HG03520 (cell line): Measurements from ENCODE around the gene KIAA0040.
A peak's percentile ranks its signal among the peaks of the same experiment; 100 is the strongest.

Experiments
- ATAC-seq: cut with Tn5 transposase; IDR thresholded peaks from one replicate; pipeline ENCODE4 v1.9.1; 2021; ENCODE audit warnings: mild to moderate bottlenecking, moderate library complexity; ENCODE audit not compliant: unreplicated experiment

KIAA0040 gene

DNA sequence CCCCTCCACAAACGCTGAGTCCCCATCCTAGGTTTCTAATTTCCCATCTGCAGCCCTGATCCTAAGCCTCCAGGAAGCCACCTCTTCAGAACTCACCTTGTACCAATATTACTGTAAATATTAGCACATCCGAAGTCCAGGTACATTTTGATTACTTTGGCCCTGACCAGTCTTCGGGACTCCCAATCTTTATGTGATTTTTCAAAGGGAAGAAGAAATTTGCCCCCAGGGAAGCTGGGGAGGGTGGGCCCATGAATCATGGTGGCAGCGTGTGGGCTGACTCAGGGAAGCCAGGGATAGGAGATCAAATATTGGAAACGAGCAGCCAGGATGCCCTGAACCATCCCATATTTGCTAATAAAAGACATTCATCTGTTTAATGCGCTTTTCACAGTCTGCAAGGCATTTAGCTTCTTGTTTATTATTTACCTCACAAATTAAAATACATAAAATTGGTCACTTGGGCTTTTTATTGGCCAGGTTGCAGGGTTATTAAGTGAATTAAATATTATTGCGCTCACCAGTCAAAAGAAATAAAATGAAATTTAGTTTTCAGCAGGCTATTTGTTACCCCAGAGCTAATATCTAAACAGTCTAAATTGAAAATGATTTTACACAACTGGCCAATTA is 46.6 kb downstream of the KIAA0040 start:
- no peak for ATAC-seq

GRCh38 chr1:175138579-175138978 is 54.0 kb downstream of the KIAA0040 start:
- ATAC-seq = no peak

- ATAC-seq = no peak
Observed at GRCh38 chr1:175137369-175137768, 55.2 kb downstream of the KIAA0040 start.

DNA sequence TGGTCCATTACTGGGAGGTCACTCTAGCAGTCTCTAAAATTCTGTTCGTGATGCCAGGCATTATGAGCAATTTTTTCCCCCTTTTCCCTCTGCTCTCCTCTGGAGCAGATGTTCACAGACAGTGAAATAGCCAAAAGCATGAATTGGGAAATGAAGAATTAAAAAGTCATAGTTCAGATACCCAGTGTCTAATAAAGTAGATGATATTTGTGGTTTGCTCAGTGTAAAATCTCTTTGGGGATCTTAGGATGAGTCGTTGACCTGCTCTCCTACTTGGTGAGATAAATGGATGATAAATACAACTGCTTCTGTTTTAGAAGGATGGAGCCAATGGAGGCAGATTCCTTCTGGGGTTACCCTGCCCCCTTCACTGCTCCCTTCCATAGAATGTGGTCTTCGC is 56.3 kb downstream of the KIAA0040 start:
- no peak for ATAC-seq

DNA sequence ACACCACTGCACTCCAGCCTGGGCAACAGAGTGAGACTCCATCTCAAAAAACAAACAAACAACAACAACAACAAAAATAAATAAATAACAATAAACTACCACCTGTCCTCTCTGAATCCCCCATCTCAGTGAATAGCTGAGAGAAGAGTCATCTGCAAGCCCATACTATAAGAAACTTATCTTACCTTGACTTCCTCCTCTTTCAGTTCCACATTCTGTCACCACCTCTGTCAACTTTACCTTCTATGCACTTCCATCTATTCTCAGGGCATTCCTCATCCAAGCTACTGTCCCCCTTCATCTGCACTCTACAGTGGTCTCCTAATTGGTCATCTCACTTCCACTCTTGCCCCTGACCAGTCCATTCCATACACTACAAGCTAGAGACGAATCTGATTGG is 58.1 kb downstream of the KIAA0040 start:
- ATAC-seq = no peak

- peak; percentile 43 for ATAC-seq
Observed at GRCh38 chr1:175133673-175134435, 58.7 kb downstream of the KIAA0040 start.

DNA sequence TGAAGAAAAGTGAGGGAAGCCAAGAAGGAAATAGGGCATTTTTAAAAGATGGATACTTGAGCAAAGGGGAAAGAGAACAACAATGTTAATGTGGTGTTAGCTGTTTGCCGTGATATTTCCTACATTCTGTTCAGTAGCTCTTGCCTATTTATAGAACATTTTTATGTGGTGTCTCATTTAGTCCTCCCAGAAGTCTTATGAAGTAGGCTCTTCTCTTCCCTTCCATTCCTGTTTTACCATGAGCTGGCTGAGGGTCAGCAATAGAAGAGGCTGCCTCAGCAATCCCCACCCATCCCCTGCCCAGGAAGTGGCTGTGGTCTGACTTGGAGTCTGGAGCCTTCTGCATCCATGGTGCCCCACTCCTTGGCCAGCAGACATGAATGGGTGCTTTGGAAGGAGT is 60.1 kb downstream of the KIAA0040 start:
- no peak for ATAC-seq

DNA sequence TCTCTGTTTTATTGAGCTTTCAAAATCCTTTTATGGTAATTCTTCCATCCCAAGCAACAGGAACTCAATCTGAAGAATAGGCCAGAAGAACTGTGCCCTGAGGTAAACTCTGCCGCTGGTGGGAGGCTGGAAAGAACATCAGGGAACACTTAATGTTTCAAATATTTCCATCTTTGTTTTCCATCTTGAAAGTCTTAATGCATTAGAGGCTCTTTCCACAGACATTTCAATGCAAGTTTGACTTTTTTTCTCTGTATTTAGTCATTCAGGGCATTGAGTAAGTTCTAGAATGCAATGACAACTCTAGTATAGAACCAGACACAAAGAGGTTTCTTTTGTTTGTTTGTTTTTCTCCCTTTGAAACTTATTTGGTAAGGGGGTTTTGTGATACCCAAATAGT is 61.5 kb downstream of the KIAA0040 start:
- no peak for ATAC-seq

DNA sequence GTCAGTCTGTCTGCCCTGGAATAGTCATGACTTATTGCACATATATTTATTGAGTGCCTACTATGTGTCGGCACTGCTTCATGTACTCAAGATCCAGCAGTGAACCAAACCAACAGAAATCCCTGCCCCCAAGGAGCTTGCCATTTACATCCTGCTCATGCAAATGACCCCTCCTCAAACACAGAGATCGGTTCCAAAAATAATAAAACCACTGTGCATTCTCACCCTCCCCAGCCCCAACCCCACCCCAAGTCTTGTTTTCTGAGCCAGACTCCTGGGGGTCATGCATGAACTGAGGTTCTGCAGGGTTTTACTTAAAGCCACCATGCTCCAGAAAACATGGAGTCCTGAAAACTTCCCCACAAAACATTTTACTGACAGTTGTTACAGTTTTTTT is 61.9 kb downstream of the KIAA0040 start:
- no peak for ATAC-seq

DNA sequence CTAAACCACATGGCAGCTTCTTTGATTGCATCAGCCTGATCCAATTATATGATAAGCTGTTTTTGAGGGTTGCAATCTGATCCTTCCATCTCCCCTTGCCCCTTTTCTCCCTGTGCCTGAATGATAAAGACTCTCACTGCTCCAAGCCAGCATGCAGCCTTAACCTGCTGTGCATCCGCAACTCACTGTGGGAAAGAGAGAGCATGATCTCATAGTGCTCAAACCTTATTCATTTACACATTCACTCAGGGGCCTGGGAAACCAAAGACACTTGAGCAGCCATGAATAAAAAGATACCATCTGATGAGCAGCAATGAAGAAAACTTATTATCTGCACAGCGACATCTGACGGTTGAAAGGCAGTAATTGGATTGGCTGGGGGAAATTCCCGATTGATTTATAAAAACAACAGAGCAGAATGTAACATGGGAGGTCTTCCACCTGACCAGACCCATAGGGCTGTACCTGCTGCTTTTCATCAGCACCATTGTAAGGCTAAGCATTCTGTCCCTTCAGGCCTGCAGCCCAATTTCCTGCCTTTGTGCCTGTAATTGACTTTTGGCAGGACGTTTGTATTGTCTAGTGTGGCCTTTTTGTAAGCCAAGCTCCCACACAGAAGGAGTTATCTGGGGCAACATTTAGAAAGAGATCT is 62.5 kb downstream of the KIAA0040 start:
- ATAC-seq = no peak

- no peak for ATAC-seq
Observed at GRCh38 chr1:175129644-175129996, 63.0 kb downstream of the KIAA0040 start.

DNA sequence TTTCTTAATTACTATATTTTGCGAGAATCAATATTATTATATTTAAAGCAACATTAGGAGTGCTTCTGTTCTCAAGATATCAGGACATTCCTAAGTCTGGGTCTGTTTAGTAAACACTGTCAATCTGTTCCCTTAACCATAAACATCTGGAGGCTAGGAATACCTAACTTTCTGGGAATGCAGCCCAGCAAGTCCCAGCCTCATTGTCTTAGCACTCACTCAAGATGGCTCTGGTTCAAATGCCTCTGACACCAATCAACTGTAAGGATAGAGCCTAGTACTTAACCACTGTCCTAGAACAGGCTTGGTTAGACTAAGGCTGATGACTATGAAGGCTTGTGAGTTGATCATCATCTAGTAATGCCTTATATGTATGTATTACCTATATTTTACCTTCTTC is 63.4 kb downstream of the KIAA0040 start:
- ATAC-seq = no peak

- ATAC-seq = no peak
Observed at GRCh38 chr1:175128523-175128922, 64.1 kb downstream of the KIAA0040 start.

DNA sequence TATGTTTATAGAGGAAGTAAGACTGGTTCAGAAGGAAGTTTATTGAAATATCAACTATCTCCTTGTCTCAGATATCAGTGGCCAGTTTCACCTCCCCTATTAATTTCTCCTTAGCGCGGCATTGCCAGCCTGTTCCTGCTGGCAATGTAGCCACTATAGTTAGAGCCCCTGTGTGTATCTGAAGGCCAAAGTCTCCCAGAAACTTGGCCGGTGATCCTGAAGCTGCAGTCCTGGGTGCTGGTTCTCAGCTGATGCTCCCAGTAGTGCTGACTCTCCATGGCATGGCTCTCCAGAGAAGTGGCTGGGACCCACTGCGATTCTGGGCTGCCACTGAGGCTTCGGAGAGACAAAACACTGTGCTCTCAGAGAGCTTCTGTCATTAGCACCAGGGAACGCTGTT is 65.0 kb downstream of the KIAA0040 start:
- ATAC-seq = no peak

GRCh38 chr1:175126347-175126746 is 66.2 kb downstream of the KIAA0040 start:
- ATAC-seq = no peak

DNA sequence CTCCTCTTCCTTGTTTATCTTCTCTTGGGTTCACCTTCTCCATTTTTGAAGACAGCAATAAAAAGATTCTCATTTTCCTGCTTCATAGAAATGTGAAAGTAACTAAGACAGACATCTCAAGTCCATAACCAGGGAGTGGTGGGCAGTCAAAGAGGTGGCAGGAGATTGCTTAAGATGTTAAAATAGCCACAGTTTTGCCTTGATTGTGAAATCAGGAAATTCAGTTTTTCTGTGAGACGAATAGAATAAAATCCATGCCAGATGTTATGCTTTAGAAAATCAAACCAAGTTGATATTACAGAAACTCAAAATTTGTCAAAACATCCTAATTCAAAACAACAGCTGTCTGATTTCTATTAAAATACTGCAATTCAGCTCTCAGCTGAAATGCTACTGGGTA is 67.7 kb downstream of the KIAA0040 start:
- no peak for ATAC-seq

DNA sequence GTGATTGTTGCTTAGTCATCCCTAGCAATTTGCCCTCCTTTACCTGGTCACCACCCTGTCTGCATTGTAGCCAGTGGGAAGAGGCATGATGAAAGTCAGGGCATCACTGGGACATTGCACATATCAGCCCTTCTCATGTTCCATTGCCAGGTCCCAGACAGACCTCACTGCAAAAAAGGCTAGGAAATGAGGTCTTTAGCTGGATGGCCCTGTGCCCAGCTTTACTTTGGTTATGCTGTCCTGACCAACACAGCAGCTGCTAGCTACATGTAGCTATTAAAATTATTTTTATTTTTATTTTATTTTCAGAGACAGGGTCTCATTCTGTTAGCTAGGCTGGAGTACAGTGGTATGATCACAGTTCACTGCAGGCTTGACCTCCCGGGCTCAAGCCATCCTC is 72.1 kb downstream of the KIAA0040 start:
- ATAC-seq = no peak

DNA sequence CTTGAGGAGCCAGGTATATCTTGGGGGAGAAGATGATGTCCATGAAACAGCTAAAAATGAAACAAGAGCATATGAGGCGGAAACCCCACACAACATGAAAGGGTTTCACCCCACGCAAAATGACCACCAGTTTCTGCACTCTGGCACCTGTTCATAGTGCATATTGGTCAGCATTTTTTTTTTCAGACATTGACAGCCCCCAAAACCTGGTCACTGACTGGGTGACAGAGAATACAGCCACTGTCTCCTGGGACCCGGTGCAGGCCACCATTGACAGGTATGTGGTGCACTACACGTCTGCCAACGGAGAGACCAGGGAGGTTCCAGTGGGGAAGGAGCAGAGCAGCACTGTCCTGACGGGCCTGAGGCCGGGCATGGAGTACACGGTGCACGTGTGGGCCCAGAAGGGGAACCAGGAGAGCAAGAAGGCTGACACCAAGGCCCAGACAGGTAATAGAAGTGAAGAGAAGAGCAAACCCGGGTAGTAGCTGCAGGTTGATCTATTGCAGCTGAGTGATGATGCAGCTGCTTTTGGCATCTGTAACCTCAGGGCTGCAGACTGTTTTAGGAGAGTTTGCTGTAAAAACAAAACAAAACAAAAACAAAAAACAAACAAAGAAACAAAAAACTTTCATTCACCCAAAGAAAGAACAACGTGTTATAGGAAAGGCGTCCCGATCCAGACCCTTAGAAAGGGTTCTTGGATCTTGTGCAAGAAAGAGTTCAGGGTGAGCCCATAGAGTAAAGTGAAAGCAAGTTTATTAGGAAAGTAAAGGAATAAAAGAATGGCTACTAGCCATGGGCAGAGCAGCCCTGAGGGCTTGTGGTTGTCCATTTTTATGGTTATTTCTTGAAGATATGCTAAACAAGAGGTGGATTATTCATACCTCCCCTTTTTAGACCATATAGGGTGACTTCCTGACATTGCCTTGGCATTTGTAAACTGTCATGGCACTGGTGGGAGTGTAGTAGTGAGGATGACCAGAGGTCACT is 73.9 kb downstream of the KIAA0040 start:
- ATAC-seq = no peak

- no peak for ATAC-seq
Observed at GRCh38 chr1:175116903-175117302, 75.7 kb downstream of the KIAA0040 start.

- no peak for ATAC-seq
Observed at GRCh38 chr1:175116210-175116798, 76.3 kb downstream of the KIAA0040 start.

DNA sequence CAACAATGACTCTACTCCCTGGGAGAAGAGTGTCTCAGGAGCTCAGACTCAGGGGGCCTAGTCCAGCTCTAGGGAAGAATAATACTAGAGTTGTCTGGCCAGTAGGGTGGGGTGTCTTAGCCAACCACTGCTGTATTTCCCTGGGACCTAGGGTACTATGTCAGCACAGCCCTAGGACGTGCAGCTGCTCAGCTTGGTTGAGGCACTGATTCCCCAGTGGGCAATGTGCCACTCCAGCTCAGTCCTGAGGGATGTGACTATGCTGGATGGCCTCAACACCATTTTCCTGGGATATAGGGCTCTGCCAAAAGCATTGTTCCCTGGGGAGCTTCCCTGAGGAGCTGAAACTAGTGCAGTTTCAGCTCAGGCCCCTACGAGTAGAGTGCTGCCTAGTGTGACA is 77.6 kb downstream of the KIAA0040 start:
- no peak for ATAC-seq
